DMS153 (cell line): ENCODE data around the gene BICRA.

Experiments used
- DNase-seq: peaks from one replicate; lab custom pipeline; 2025; lab: John Stamatoyannopoulos, UW

Gene BICRA

GRCh38 chr19:47601180-47601904 is 7.6 kb upstream of the BICRA start:
- DNase-seq, result no peak

DNA sequence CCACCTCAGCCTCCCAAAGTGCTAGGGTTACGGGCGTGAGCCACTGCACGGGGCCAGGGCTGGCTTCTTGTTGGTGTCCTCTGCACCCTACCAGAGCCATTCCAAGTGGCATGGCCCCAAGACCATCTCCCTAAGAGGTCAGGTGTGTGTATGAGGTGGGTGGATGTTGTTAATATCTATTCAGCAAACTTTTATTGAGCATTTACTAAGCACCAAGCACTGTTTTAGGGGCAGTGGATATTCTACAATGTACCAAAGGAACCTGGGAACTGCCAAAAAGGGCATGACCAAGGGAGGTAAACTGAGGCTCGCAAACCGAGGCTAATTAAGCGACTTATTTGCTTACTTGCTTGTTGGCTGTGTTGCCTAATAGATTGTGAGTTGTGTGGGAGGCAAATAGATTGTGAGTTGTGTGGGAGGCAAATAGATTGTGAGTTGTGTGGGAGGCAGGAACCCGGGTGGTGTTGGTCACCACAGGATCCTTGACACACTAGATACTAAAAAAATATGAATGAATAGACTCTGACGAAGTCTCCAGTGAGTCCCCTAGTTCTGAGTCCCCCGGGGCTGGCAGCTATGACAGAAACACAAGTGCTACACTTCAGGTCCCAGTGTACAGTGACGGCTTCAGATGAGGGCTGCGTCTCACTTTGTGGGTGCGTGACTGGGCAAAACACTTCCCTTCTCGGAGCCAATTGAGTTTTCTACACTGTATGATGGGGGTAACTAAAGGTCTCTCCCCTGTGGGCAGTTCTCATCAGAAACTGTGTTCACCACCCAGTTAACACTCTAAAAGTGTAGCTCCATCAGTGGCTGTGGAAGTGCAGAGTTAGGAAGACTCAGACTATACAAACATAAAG is 5.0 kb upstream of the BICRA start:
- DNase-seq, result no peak

DNA sequence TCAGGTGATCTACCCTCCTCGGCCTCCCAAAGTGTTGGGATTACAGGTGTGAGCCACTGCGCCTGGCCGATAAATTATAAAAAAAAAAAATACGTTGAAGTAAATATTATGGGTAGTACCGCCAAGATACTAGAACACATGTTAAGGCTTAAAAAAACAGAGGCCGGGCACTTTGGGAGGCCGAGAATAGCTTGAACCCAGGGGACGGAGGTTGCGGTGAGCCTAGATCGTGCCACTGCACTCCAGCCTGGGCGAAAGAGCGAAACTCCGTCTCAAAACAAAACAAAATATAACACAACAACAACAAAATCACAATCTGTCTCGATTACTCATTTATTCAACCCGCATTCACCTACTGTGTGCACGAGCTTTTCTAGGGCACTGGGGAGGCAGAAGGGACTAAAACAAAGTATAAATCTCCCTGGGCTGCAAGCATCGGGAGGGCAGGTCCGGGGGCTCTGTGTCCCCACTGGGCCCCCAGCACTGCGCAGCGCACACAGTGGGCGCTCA is 1.3 kb upstream of the BICRA start:
- no peak for DNase-seq

GRCh38 chr19:47608074-47608918 is 638 bp upstream of the BICRA start:
- peak; percentile 81 for DNase-seq

DNA sequence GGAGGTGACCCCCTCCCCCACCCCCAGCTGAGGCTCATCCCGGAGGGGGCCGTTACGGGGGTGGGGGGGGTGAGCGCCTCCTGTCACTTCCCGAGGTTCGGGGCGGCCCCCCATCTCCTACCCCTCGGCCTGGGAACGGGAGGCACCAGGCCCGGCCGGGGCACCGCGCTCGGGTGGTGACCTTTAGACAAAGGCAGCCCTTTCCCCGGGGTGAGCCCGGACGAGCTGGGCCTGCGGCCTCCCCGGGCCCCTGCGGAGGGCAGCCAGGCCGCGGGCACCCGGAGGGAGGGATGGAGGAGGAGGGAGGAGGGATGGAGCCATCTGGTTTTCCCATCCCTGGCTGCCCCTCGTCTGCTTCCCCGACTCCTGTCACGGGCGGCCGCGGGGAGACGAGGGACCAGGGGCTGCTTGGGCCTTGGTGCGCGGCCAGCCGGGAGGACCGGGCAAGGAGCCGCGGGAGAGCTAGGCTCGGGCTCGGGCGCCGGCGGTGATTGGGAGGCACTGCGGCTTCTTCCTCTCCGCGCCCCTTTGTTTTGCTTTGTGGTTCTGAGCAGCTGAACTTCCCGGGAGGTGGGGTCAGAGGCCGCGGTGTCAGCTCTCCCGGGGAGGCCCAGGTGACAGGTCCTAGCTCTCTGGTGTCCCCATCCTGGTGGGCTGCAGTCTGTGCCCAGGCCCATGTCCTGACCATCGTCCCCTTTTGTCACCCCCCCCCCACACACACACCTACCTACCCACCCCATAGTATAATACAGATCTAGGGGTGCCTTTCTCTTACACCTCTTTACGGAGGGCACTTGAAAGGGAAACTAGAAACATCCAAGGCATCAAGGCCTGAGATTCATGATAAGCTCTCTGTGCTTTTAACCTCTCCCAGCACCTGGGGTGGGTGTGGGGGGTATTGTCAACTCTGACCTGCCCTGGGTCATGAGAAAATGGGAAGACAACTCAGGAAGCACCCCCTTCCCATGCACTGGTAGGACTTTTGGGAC is 1.3 kb downstream of the BICRA start:
- DNase-seq, result no peak

- DNase-seq, result peak; percentile 4
Observed at GRCh38 chr19:47610902-47611301, 2.0 kb downstream of the BICRA start.

- no peak for DNase-seq
Observed at GRCh38 chr19:47613165-47614020, 4.5 kb downstream of the BICRA start.

- DNase-seq, result no peak
Observed at GRCh38 chr19:47614021-47614295, 5.0 kb downstream of the BICRA start.

DNA sequence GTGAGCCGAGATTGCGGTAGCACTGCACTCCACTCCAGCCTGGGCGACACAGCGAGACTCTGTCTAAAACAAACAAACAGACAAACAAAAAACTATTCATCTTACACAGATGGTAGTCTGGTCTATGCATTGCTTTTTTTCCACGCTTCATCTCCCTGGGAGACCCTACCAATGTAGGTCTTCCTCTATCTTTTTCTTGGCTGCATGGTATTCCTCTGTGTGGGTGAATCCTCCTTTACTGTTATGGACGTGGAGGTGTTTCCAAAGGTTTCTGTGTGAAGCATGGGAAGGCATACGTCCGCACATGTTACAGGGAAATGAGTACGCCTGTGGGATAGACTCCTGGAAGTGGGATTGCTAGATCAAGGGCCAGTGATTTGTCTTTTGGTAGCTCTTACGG is 5.6 kb downstream of the BICRA start:
- no peak for DNase-seq

DNA sequence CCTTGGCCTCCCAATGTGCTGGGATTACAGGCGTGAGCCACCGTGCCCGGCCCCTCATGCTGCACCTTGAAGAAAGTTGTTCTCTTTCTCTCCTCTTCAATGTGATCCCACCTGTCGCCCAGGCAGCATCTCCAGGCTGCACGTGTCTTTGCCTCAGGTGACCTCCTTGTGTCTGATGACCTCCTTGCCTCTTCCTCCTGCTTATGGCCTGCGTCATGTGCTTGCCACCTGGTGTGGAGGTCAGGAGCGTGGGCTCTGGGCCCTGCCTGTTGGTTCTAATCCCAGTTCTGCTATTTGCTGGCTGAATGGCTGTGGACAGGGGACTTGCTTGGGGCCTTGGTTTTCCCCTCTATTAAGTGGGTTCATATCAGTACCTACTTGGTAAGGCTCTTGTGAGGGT is 6.3 kb downstream of the BICRA start:
- no peak for DNase-seq

DNA sequence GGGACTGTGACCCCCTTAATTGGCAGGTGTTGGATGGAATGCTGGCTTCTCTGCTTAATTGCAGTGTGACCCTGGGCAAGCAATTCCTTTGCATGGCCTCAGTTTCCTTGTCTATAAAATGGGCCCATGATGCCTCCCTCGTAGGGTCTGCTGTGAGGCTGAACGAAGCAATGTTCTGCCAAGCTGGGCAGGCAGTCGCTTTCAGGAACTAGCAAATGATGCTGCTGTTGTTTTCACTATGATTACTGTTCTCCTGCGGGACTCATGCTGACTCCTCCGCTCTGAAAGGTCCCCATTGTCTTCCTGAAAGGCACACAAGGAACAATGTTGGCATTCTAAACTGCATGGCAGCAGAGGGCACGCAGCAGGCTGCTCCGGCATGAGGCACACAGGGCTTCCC is 6.8 kb downstream of the BICRA start:
- no peak for DNase-seq

DNA sequence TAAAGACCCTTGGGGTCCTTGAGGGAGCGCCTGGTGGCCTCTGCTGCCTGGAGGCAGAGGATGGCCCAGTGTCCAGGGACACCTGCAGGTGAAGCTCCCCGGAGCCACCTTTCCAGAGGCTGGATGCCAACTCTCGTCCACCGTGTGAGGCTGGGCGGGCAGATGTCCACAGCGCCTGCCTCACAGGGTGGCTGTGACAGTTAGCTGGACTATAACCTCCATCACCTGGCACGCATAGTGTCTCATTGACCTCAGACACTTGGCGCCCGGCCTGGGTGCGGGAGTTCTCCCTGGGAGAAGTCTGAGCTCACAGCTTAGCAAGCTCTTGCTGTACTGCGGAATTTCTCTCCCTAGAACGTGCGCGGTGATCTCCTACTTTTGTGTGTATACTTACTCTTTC is 9.8 kb downstream of the BICRA start:
- DNase-seq, result no peak

DNA sequence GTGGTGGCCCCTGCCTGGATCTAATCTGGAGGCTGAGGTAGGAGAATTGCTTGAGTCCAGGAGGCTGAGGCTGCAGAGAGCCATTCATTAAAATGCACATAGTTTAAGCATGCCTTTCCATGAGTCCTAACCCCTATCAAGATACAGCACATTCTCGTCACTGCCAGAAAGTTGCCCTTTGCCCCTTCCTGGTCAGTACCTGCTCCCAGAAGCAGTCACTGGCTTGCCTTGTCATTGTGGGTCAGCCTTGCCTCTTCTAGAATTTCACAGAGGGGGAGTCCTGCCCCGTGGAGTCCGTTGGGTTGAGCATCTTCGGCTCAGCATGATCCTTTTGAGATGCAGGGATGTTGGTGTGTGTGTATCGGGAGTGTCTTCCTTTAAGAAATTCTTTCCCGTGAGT is 10.8 kb downstream of the BICRA start:
- no peak for DNase-seq

DNA sequence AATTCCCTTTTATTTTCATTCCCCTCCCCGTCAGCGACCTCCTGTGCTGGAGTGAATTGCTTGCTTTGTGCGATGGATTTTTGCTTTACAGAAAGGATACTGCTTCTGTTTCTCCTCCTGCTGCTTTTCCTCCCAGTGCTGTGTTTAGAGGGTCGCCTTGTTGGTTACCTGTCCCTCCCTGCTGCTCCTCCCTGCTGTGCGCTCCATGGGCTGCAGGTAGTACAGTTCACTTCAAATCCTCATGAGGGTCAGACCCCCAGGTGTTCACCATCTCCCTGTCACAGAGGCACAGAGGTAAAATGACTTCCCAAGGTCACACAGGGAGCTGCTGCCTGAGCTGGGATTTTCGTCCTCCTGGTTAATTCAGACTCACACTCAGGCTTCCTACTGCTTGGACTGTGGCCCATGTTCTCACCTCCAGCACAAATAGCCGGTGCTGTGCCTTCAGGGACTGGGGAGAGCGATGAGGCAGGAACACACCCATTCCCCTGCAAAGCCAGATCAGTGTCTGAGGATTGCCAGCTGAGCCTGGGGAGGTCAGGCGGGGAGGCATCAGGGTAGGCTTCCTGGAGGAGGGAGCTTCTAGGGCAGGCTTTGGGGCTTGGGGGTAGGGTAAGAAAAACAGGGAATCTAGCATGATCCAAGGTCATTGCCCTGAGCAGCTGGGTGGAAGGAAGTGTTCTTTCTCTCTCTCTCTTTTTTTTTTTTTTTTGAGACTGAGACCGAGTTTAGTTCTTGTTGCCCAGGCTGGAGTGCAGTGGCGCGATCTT is 14.4 kb downstream of the BICRA start:
- no peak for DNase-seq

DNA sequence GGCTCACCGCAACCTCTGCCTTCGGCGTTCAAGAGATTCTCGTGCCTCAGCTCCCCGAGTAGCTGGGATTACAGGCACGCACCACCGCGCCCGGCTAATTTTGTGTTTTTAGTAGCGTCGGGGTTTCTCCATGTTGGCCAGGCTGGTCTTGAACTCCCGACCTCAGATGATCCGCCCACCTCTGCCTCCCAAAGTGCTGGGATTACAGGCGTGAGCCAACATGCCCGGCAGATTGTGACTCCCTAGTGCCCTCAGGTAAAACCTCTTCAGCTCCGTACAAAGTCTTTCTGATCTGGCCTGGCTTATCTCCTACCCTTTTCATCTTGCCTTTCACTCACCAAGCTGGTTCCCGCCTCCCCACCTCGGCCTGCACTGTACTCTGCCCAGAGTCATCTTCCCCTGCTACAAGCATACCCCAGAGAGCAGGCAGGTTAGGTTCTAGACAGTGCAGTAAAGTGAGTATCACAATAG is 15.0 kb downstream of the BICRA start:
- DNase-seq, result no peak

DNA sequence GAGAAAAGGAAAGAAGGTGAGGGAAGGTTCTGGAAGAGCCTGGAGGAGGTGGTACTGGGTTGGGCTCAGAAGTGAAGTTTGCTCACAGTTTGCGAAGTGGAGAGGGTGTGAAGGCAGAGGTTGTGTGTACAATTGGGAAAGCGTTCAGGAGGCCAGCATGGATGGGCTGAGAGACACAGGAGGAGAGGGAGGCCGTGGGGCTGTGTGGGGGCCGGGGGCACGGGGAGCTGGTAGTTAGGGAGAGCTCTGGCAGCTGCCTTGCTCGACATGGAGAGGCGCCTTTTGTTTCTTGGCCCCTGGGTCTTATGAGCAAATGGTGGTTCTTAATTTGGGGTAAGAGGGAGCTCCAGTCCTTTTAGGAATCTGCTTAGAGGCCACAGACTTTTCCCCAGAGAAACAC is 16.7 kb downstream of the BICRA start:
- DNase-seq, result no peak

DNA sequence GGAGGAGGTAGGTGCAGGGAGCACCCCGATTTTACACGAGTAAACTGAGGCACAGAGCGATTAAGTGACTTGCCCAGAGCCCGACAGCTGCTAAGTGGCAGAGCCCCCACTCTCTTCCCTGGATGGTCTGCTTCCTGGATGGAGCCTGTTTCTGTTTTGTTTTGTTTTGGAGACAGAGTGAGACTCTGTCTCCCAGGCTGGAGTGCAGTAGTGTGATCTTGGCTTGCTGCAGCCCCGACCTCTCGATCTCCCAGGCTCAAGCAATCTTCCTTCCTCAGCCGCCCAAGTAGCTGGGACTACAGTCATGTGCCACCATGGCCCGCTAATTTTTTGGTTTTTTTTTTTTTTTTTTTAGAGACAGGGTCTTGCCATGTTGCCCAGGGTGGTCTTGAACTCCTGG is 17.3 kb downstream of the BICRA start:
- DNase-seq, result no peak

DNA sequence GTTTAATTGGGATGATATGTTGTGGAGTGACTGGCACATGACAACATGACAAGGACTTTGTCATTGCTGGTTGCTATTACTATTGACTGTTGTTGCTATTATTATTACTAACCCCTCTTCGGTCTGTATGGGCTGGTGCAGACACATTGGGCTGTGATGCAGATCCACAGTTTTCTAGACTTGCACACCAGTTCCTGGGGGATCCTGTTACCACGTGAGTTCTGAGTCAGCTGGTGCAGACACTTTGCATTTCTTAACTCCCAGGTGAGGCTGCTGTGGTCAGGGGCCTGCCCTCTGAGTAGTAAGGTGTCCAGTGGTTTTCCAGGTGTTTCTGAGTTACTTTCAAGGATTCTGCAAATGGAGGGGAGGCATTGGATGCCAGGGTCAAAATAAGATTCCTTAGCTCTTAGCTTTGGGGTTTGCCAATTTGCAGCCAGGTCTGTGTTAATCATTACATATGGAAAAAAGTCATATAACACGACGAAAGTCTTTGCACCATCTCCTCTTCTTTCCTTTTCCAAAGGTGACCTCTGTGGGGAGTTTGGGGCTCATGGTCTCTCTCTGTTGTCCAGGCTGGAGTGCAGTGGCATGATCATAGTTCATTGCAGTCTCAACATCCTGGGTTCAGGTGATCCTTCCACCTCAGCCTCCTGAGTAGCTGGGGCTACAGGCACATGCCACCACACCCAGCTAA is 19.3 kb downstream of the BICRA start:
- no peak for DNase-seq

DNA sequence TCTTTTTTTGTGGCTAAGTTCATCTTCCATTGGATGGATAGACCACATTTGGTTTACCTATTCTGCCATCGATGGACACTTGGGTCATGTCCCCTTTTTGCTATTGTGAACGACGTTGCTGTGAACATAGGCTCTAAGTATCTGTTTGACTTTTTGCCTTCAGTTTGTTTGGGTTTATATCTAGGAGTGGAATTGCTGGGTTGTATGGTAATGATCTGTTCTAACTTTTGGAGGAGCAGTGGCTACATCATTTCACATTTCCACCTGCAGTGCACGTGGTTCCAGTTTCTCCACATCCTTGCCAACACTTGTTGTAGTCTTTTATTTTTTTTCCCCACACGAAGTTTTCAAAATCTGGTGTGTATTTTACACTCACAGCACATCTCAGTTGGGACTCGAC is 21.7 kb downstream of the BICRA start:
- no peak for DNase-seq
